Psoas muscle (tissue), 8 donors: Measurements from ENCODE around the gene PTS. TPM values are rescaled to one million over a fixed set of nuclear protein-coding genes. Genes with fewer than 3 reads are reported as not detected.

Experiments used
- ATAC-seq, 4 donors: fragments of 200-7000 bp; cut with Tn5 transposase; one replicate each; pipeline ENCODE4 v1.9.1; 2020; ENCODE audit warnings: moderate library complexity in 3 of 4, mild to moderate bottlenecking in 2 of 4
- DNase-seq, 2 donors: peaks; one replicate each; pipeline ENCODE4 v3.0.0-alpha.2; 2020
- H3K27ac ChIP-seq: fragments of 200-600 bp; one replicate; pipeline ENCODE4 v1.8.0; 2022
- H3K27me3 ChIP-seq, 3 donors: fragments of 200-600 bp in 1 of 3; one replicate each; pipeline versions ENCODE4 v1.6.1 to v1.8.0; 2013 to 2022; ENCODE audit warnings: low read length in 2 of 3, mild to moderate bottlenecking in 2 of 3, moderate library complexity in 1 of 3; ENCODE audit not compliant: insufficient read depth in 3 of 3
- H3K36me3 ChIP-seq, 2 donors: fragments of 200-600 bp in 1 of 2; one replicate each; pipeline versions ENCODE4 v1.6.1 to v1.8.0; 2013 to 2022; ENCODE audit warnings: low read depth in 1 of 2, mild to moderate bottlenecking in 1 of 2, moderate library complexity in 1 of 2; ENCODE audit not compliant: insufficient read depth in 1 of 2
- H3K4me1 ChIP-seq: fragments of 200-600 bp; one replicate; pipeline ENCODE4 v1.8.0; 2022
- H3K4me3 ChIP-seq: fragments of 200-600 bp; one replicate; pipeline ENCODE4 v1.8.0; 2022; ENCODE audit warnings: mild to moderate bottlenecking
- H3K9me3 ChIP-seq: fragments of 200-600 bp; one replicate; pipeline ENCODE4 v1.8.0; 2022
- CTCF ChIP-seq: fragments of 200-600 bp; IDR thresholded peaks from one replicate; pipeline ENCODE4 v1.8.0; 2022; ENCODE audit warnings: antibody characterized with exemption
- WGBS, 3 donors: extraction: QIAGEN DNeasy Blood & Tissue Kit; methylation state at CpG; one replicate each; pipeline versions ENCODE4 v1.1.6 to v1.1.7; 2013; 5-methylcytosine and 5-hydroxymethylcytosine counted together
- intact Hi-C, 2 donors: fragments of 100-400 bp; cut with DNase I; formaldehyde crosslinking; loops; one replicate each; pipeline versions ENCODE4 v1.11.0 to v1.14.2; 2022
- polyA plus RNA-seq, 3 donors: library from polyadenylated mRNA; stranded (reverse); fragments of 200-250 nt; gene quantifications; one replicate each; pipeline ENCODE4 v1.2.3, GENCODE V29; 2013
- total RNA-seq, 4 donors: library from RNA; stranded (reverse); fragmentation: NEBNext Ultra II Directional in 2 of 4; extraction: Animal tissue kit (Norgen Biotek cat#: 25700) in 2 of 4; gene quantifications; one replicate each; pipeline versions ENCODE4 v1.2.1 to v1.2.4, GENCODE V29; 2021 to 2023
- donor health status: healthy with polysubstance abuse.
- donor health status: DM: no; HTN: no; CAD: no; lungs with moderate emphysema.
- donor health status: Bipolar disorder and iron deficiency.
- donor health status: healthy.
- donor health status: DM: yes; HTN: yes; CAD: no.
- donor health status: DM: no; HTN: no; CAD: no.
- donor health status: DM: no; HTN: no; CAD: no.
- donor health status: DM: yes; HTN: yes; CAD: no.

Gene PTS
- total and polyA plus RNA-seq, 7 donors = 26.5 to 83.6 (median 47.8) TPM

GRCh38 chr11:112238041-112238440, 11.8 kb downstream of the PTS start:
- H3K27me3 ChIP-seq = no peaks in the 10 kb centered on the region
- no peak overlapping the region for H3K27ac ChIP-seq
- no peak for TF ChIP-seq CTCF
- DNase-seq (no peak), ATAC-seq (no peak)
- H3K4me1 ChIP-seq = no peaks in the 10 kb centered on the region
- intact Hi-C loops = no loop called here
- H3K9me3 ChIP-seq = no peaks in the 10 kb centered on the region
- H3K36me3 ChIP-seq = peaks cover 3 to 73% of the 10 kb centered on the region in 2 donors
- no peak overlapping the region for H3K4me3 ChIP-seq
- 90 to 92% (median 90%) methylated on average over 3 of the region's 3 CpGs for WGBS, 3 donors

- Histone ChIP-seq H3K27me3 (no peaks in the 10 kb centered on the region), H3K27ac (no peak overlapping the region), H3K4me1 (no peaks in the 10 kb centered on the region), H3K36me3 (peaks cover 3 to 45% of the 10 kb centered on the region in 2 donors), H3K4me3 (no peak overlapping the region), H3K9me3 (no peaks in the 10 kb centered on the region)
- ATAC-seq = no peak
- TF ChIP-seq CTCF = no peak
- intact Hi-C loops = no loop called here
- WGBS, 3 donors = 72 to 89% (median 84%) methylated on average over 3 of the region's 3 CpGs
- no peak for DNase-seq
Observed at GRCh38 chr11:112241486-112241885, 15.3 kb downstream of the PTS start.

- intact Hi-C loops = no loop called here
- no peaks in the 10 kb centered on the region for H3K9me3 ChIP-seq
- WGBS, 3 donors = 60 to 69% (median 63%) methylated on average over 4 of the region's 4 CpGs
- H3K27me3 ChIP-seq = no peaks in the 10 kb centered on the region
- peaks cover 0 to 6% of the 10 kb centered on the region in 2 donors for H3K36me3 ChIP-seq
- H3K4me3 ChIP-seq = no peak overlapping the region
- ATAC-seq (no peak), DNase-seq (no peak)
- no peak overlapping the region for H3K27ac ChIP-seq
- peaks cover 9% of the 10 kb centered on the region for H3K4me1 ChIP-seq
- TF ChIP-seq CTCF = no peak
Observed at GRCh38 chr11:112247201-112247600, 21.0 kb downstream of the PTS start.

GRCh38 chr11:112248201-112248600, 22.0 kb downstream of the PTS start:
- Histone ChIP-seq H3K9me3 (no peaks in the 10 kb centered on the region), H3K27me3 (no peaks in the 10 kb centered on the region), H3K4me3 (no peak overlapping the region), H3K36me3 (peaks cover 0 to 5% of the 10 kb centered on the region in 2 donors), H3K4me1 (peaks cover 9% of the 10 kb centered on the region), H3K27ac (no peak overlapping the region)
- 91 to 95% (median 92%) methylated on average over 2 of the region's 2 CpGs for WGBS, 3 donors
- DNase-seq (no peak), ATAC-seq (no peak)
- intact Hi-C loops = no loop called here
- TF ChIP-seq CTCF = no peak

GRCh38 chr11:112249871-112250610, 23.8 kb downstream of the PTS start:
- Histone ChIP-seq H3K4me3 (no peak overlapping the region), H3K4me1 (peaks cover 9% of the 10 kb centered on the region), H3K27ac (no peak overlapping the region), H3K9me3 (no peaks in the 10 kb centered on the region), H3K27me3 (no peaks in the 10 kb centered on the region), H3K36me3 (no peaks in the 10 kb centered on the region)
- no peak for DNase-seq
- TF ChIP-seq CTCF = no peak
- 83 to 89% (median 86%) methylated on average over 8 of the region's 8 CpGs for WGBS, 3 donors
- intact Hi-C loops = no loop called here
- no peak for ATAC-seq
